ENCODE data around the gene TMEM201.

DNA sequence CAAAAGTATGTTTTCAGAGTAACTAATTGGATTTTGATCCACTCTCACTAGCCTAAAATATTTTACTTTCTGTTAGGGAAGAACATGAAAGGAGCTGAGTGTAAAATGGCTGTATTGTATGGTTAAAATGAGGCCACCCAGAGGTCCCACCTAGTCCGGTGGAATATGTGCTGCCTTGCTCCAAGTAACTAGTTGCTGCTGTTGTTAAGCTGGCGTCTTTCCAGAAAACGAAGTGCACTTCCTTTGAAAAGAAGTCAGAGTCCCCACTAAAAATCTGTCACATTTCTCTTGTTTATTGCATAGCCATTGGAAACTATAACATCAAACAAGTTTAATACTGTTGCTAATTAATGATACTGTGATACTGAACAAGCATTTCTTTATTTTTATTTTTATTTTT lies 46.3 kb upstream of the TMEM201 start:
- TF ChIP-seq, protein P1, sequence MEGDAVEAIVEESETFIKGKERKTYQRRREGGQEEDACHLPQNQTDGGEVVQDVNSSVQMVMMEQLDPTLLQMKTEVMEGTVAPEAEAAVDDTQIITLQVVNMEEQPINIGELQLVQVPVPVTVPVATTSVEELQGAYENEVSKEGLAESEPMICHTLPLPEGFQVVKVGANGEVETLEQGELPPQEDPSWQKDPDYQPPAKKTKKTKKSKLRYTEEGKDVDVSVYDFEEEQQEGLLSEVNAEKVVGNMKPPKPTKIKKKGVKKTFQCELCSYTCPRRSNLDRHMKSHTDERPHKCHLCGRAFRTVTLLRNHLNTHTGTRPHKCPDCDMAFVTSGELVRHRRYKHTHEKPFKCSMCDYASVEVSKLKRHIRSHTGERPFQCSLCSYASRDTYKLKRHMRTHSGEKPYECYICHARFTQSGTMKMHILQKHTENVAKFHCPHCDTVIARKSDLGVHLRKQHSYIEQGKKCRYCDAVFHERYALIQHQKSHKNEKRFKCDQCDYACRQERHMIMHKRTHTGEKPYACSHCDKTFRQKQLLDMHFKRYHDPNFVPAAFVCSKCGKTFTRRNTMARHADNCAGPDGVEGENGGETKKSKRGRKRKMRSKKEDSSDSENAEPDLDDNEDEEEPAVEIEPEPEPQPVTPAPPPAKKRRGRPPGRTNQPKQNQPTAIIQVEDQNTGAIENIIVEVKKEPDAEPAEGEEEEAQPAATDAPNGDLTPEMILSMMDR (IDR thresholded peaks at IDR 0.05) = no peak
- TF ChIP-seq POLR2AphosphoS5 (IDR thresholded peaks at IDR 0.05) (no peak), EP300 (IDR thresholded peaks at IDR 0.05) (no peak)
